GM12872 (cell line): ENCODE measurements around the gene SNCG.

Source experiments
- CTCF ChIP-seq: IDR thresholded peaks from 3 replicates; pipeline ENCODE4 v1.5.1; 2011; ENCODE audit warnings: low read depth, mild to moderate bottlenecking, low read length, moderate library complexity; ENCODE audit not compliant: insufficient read depth

The SNCG gene

GRCh38 chr10:86936661-86937501 lies 21.5 kb upstream of the SNCG start:
- no peak for TF ChIP-seq CTCF

GRCh38 chr10:86937502-86938154 lies 20.8 kb upstream of the SNCG start:
- TF ChIP-seq CTCF = no peak

GRCh38 chr10:86938260-86938659 lies 20.1 kb upstream of the SNCG start:
- no peak for TF ChIP-seq CTCF

- no peak for TF ChIP-seq CTCF
Observed at GRCh38 chr10:86940677-86941076, 17.7 kb upstream of the SNCG start.

- TF ChIP-seq CTCF = no peak
Observed at GRCh38 chr10:86941426-86941825, 17.0 kb upstream of the SNCG start.

GRCh38 chr10:86941991-86942421 lies 16.4 kb upstream of the SNCG start:
- no peak for TF ChIP-seq CTCF

GRCh38 chr10:86942441-86943315 lies 15.7 kb upstream of the SNCG start:
- TF ChIP-seq CTCF = no peak
